HCEC 1CT (cell line): Measurements from ENCODE around the gene SMIM17.
"Not testable (repeated sequence)": the region's sequence is repeated elsewhere in the genome, so short reads cannot be mapped to it uniquely, and the experiment has no call there.

Source experiments
- DNase-seq: peaks from one replicate; pipeline ENCODE4 v3.0.0-alpha.2; 2017

Gene SMIM17

DNA sequence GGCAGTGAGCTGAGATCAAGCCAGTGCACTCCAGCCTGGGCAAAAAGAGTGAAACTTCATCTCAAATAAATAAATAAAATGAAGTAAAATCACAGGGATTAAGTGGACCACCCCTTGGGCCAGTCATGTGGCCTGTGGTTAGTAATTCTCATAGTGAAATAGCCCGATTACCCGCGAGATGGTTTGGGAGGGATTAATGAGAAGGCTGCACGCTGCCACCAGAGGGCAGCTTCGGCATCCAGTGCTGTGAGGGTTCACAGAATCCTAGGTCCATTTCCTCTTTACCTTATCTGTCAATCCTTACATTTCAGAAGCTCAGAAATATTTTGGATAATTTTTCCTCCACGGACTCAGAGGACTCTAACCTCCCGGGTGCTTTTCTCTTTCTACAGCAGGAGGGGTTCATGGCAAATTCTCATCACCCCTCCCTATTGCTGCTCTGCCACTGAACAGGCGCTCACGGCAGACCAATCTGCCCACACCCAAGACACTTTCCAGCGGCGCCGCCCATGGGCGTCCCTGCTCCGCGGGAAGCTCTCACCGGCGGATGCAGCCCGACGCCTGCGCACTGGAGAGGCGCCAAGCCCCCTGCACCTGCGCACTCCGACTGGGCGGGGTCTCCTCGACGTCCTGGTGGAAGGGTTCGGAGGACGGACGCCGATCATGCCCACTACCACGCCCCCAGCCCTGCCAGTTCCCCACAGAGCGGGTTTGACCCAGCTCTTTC lies 17.6 kb downstream of the SMIM17 start:
- DNase-seq, result no peak

DNA sequence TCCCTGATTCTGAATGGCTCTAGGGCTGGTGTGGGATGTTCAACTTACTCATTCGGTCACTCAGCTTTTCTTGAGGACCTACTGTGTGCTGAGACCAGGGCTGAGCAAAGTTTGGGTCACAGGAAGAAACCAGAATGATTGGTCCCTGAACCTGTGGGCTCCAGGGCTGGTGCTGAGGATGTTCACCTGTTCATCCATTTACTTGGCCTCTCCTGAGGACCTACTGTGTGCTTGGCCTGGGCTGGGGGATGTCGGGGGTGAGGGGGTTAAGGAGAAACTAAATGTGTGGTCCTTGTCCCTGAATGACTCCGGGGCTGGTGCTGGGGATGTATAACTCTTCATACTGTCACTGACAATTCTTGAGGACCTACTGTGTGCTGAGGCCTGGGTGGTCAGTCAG lies 18.3 kb downstream of the SMIM17 start:
- DNase-seq, result no peak

DNA sequence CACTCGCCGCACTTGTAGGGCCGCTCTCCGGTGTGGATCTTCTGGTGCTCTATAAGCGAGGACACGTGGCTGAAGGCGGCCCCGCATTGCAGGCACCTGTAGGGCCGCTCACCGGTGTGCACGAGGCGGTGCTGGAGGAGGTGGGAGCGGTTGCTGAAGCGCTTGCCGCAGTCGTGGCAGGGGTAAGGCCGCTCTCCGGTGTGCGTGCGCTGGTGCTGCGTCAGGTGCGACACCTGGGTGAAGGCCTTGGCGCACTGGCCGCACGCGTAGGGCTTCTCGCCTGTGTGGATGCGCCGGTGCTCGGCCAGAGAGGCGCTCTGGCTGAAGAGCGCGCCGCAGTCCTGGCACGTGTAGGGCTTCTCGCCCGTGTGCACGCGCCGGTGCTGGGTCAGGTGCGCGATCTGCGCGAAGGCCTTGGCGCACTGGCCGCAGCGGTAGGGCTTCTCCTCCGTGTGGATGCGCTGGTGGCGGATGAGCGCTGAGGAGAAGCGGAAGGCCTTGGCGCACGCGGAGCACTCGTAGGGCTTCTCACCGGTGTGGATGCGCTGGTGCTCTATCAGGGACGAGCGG lies 21.1 kb downstream of the SMIM17 start:
- no peak for DNase-seq

DNA sequence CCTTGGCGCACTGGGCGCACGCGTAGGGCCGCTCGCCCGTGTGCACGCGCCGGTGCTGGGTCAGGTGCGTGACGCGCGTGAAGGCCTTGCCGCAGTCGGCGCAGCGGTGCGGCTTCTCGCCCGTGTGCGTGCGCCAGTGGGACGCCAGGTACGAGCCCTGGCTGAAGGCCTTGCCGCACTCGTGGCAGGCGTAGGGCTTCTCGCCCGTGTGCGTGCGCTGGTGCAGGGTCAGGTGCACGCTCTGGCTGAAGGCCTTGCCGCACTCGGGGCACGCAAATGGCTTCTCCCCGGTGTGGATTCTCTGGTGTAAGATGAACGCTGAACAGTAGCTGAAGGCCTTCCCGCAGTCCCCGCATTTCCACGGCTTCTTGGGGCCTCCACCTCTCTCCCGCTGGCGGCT lies 21.6 kb downstream of the SMIM17 start:
- DNase-seq, result no peak

DNA sequence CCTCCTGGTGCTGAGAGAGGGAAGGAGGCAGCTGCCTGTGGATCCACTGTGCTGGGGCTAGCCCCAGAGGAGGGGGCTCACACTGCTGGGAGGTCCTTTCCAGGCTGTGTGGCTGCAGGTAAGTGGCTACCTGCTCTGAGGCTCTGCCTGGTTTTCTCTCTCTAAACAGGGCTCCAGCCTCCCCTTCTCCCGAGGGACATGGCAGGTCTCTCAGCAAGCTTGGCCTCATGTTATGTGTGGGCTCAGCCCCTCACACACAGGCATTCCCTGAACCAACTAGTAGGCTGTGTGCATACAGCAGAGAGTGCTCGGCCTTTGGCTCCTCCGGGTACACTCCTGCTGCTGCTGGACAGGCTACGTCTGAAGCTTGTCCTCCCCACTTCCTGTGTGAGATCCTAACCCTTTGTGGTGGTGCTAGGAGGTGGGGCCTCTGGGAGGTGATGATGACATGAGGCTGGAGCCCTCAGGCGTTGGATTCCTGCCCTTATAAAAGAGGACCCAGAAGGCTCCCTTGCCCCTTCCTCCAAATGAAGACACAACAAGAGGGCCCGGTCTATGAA lies 24.4 kb downstream of the SMIM17 start:
- DNase-seq, result no peak

DNA sequence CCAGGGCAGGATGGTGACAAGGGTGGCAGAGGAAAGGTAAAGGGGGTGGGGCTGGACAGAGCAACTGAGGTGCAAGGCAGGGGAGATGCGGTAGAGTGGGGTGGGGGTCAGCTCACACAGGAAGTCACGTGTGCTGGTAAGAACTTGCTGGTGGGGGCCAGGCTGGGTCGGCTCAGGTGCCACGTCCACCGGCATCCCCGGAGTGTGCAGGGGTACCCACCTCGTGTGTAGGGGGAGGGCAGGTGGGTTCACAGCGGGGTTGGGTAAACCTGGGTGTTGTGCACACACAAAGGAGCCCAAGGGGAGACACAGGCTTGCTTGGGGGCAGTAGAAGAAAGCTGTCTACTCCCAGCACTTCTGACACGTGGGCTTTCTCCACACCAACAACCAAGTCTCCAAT lies 25.7 kb downstream of the SMIM17 start:
- DNase-seq, result no peak

DNA sequence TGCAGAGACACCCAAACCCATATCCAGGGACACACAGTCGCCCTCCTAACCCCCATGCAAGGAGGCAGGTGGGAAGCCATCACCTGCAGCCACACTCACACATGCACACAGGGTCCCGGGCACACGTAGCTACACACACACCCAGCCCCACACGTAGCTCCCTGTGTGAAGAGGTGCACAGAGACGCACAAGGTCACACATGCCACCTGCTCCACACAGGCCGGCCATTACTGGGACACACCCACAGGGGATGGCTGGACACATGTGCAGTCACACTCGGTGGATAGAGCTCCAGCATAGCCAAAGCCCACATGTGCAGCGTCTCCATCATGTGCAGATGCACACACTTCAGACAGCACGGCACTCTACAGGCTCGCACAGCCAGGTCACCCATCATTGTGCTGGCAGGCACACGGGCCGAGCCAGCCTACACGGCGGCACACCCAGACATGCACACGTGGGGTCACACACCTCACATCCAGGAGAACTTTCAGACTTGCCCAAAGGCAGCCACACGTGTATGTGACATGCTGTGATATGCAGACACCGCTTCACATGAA lies 27.5 kb downstream of the SMIM17 start:
- no peak for DNase-seq

DNA sequence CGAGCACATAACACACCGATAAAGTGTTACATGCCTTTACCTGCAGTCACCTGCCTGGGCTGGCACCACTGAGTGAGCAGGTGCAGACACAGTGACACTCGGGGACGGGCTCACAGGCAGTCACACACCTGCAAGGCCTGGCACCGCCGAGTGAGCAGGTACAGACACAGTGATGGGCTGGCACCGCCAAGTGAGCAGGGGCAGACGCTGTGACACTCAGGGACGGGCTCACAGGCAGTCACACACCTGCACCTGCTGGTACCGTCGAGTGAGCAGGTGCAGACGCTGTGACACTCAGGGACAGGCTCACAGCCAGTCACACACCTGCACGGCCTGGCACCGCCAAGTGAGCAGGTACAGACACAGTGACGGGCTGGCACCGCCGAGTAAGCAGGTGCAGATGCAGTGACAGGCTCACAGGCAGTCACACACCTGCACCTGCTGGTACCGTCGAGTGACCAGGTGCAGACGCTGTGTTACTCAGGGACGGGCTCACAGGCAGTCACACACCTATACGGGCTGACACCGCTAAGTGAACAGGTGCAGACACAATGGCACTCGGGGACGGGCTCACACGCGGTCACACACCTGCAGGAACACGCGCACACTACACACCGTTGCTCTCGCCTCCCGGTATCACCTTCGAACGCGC lies 28.1 kb downstream of the SMIM17 start:
- DNase-seq, result no peak

DNA sequence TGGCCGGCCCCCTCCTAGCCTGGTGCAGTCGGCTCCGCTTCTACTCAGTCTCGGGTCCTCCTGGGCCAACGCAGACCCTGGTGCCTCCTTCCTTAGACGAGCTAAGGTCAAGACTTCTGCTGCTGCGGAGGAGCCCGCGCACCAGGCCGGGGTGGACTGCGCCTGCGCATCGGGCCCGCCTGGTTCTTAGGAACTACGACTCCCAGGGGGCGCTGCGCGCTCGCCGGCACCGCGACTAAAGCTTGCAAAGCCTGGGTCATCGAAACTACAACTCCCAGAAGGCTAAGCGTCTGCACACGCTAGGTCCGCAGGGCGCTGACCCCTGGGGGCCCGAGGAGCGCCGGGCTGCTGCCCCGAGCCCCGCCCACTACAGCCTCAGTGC lies 28.6 kb downstream of the SMIM17 start, which contains the start of gene ZNF835:
ZNF835 (minus strand) TSS at position 145 of the 382 bp plus-strand sequence. CDS start 6,559 bp downstream, outside the sequence.
- no peak for DNase-seq

DNA sequence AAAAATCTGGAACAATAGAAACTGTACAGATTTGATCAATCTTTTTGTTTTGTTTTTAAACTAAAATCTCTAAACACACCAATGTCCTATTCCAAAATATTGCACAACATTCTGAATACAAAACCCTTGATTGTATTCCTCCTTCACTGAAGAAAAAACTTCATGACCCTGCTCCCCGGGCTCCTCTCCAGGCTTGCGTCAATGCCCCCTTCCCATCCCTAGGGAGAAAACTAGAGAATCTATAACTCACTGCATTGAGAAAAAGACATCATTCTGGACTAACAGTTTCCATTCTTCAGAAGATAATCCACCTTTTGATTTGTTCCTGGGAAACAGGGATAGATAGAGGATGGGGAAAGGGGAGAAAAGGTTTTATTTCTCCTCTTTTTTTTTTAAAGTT lies 29.7 kb downstream of the SMIM17 start:
- not testable (repeated sequence) for DNase-seq

DNA sequence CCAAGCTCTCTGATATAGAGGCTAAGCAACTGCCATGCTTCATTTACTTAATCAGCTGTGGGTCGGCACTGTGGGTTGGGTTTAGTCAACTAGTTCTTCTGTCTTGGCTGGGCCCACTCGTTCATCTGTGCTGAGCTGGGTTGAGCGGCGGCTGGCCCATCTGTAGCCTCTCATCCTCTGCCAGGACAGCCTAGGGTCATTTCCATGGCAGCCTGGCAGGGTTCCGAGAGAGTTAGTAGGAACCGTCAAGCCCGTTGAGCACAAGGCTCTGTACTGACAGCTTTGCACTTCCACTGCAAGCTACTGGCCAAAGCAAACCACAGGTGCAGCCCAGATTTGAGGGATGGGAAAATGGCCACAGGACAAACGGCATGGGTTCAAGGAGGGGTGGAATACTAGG lies 35.2 kb downstream of the SMIM17 start:
- DNase-seq, result no peak

DNA sequence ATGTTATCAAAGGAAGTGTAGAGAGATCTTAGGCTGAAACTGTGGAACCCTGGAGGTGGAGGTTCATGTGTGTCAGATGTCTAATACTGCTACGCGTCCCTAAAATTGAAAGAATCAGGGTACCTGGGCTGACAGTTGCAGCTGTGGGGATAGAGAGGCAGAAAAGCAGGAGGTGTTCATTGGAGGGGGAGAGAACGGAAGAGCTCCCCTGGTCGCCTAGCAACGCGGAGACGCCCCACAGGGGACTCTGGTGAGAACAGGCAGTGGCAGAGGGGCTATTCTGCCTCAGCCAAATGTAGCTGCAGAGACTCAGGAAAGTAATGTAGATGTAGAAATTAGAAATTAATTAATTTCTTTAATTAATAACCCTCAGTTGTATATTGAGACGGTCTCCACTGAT lies 38.7 kb downstream of the SMIM17 start:
- DNase-seq, result no peak

DNA sequence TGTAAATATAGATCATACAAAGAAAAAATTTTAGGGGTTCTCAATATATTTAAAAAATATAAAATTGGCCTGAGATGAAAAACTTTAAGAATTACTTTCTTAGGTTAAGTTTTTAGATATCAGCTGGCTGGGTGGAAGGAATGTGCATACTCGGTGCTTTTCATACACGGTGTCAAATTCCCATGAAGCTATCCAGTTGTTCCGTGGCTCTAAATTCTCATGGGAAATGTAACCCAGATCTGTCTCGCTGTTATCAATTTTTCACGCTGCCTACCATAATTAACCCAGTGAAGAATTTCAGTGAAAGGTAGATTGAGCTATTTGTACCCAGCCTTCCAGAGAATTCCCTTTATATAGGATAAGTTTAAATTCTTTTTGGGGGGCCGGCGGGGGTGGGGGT lies 40.2 kb downstream of the SMIM17 start:
- DNase-seq, result no peak

DNA sequence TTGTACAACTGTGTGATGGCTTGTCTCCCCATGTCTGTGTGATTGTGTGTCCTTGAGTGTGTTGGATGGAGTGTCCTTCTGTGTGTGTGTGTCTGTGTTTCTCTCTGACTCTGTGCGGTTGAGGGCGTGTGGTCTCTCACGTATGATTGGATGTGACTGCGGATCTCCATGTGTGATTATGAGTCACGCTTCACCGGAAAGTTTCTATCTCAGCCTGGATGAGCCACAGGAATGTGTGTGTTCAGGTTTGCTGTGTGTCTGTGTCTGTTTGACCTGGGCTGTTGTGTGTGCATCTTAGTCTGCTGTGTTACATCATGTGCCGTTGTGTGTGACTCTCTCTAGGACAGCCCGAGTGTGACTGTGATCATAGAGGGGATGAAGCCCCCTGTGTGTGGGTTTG lies 44.1 kb downstream of the SMIM17 start:
- no peak for DNase-seq

DNA sequence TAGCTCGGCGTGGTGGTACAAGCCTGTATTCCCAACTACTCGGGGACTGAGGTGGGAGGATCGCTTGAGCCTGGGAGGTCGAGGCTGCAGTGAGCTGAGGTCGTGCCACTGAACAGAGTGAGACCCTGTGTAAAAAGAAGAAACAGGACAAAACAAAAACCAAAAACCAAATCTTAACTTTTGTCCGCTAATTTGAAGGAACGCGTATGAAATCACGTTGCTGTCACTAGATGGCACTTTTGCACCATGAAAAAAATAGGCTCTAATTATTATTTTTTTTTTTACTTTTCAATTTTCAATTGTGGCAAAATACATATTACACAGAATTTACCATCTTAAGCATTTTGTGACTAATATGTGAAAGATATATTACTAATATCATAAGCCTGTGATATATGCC lies 46.2 kb downstream of the SMIM17 start:
- no peak for DNase-seq

DNA sequence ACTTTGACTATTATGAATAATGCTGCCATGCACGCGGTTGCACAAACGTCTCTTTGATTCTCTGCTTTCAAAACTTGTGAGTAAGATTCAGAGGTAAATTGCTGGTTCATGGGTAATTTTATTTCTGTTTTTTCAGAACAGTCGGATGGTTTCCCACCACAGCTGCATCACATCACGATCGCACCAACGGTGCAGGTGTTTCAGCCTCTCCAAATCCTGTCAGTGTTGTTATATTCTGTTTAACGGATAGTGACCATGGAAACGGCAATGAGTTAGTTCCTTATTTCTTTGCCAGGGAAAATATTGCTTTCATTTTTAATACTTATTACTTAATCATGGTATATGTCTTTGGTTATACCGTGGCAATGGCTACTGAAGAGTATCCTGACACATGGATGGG lies 47.7 kb downstream of the SMIM17 start:
- DNase-seq, result no peak

DNA sequence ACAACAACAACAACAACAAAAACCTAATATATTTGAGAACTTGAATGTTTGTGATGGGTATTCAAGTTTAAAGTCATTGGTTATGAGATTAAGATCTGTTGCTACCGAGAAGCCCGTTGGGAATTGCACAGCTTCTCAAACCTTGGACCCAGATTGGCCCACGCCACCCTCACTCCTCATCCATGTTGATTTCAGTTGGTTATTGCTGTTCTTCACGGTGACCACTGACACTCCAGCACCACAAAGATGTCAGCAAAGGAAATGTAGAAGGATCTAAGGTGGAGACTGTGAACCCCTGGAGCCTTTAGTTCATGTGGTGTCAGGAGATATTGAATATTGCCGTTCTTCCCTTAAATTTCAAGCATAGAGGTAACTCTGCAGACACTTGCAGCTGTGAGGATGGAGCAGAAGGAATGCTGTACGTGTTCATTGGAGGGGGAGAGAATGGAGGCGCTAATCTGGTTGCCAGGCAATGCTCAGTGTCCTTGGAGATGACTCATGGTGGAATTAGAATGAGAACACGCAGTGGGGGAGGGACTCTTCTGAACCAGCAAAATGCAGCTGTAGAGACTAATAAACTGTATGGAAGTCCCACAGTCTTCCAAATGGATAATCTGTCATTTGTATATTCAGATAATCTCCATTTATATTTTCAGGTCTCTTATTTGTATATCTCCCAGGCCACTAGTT lies 49.4 kb downstream of the SMIM17 start:
- DNase-seq, result no peak

DNA sequence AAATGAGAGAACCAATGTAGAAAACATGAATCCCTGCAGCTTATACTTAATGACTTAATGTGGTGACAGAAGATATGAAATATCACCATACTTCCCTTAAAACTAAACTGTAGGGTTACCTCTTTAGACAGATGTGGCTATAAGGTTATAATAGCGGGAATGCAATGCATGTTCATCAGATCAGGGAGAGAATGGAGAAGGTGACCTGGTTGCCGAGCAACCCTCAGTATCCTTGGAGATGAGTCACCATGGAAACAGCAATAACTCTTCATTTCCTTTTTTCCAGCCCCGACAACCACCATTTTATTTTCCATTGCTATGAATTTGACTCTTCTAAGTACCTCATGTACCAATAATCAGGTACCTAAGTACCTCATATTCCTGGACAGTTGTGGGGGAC lies 56.6 kb downstream of the SMIM17 start:
- no peak for DNase-seq

DNA sequence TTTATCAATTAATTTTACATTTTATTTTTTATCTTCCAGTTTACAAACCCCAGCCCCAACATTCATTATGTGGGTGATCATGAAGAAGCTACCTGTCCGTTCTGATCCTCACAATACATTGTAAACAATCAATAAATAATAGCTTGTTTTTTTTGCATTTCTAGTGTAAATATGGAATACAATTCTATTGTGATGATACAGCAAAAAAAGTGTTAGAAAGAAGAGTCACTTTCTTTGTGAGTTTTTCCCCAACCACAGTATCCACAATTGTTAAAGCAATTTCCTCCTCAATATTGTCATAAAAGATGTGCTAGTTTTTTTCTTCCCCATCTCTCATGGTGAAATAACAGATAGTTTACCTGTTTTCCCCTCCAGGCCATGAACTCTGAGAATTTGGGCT lies 58.9 kb downstream of the SMIM17 start:
- no peak for DNase-seq

DNA sequence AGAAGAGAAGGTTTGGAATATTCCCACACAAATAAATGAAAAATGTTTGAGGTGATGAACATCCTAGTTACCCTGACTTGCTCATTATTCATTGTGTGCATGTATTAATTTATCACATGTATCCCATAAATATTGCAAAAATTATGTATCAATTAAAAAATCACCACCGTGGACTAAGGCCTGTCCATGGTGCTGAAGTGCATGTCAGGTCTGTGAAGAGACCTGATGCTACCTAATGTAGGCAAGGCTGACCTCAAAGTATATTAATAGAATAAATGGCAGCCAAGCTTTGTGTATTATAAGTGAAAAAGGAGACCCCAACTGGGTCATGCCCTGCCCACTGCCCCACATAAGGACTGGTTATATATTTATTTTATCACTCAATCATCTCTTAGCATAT lies 63.0 kb downstream of the SMIM17 start:
- no peak for DNase-seq
